Testis (tissue), 2 donors: ENCODE results near the gene MYO1D.

Experiments used
- POLR2A ChIP-seq: fragments of 450-650 bp; IDR thresholded peaks from one replicate; pipeline ENCODE4 v1.6.1; 2017; ENCODE audit warnings: antibody characterized with exemption, mild to moderate bottlenecking, moderate library complexity
- TF ChIP-seq, protein P1 (sequence below), 3 experiments: fragments of 450-650 bp in 2 of 3; fragments of 200-600 bp in 1 of 3; sonication (generic) in 1 of 3; IDR thresholded peaks; one replicate each; pipeline ENCODE4 v1.5.1; 2016 to 2019; ENCODE audit warnings: antibody characterized with exemption in 3 of 3, mild to moderate bottlenecking in 2 of 3, moderate library complexity in 1 of 3

- TF ChIP-seq, protein P1, sequence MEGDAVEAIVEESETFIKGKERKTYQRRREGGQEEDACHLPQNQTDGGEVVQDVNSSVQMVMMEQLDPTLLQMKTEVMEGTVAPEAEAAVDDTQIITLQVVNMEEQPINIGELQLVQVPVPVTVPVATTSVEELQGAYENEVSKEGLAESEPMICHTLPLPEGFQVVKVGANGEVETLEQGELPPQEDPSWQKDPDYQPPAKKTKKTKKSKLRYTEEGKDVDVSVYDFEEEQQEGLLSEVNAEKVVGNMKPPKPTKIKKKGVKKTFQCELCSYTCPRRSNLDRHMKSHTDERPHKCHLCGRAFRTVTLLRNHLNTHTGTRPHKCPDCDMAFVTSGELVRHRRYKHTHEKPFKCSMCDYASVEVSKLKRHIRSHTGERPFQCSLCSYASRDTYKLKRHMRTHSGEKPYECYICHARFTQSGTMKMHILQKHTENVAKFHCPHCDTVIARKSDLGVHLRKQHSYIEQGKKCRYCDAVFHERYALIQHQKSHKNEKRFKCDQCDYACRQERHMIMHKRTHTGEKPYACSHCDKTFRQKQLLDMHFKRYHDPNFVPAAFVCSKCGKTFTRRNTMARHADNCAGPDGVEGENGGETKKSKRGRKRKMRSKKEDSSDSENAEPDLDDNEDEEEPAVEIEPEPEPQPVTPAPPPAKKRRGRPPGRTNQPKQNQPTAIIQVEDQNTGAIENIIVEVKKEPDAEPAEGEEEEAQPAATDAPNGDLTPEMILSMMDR (IDR thresholded peaks at IDR 0.05), result no peak
- no peak for TF ChIP-seq POLR2A
Observed at GRCh38 chr17:32494621-32495358, 382.1 kb downstream of the MYO1D start.
